CD14-positive monocyte (primary cell): ENCODE data around the gene BECN2. TPM values are rescaled to one million over a fixed set of nuclear protein-coding genes. Genes with fewer than 3 reads are reported as not detected.

ENCODE experiments used
- DNase-seq, 3 donors: peaks; one replicate each; pipeline ENCODE4 v3.0.0-alpha.2; 2011 to 2022
- H2AFZ ChIP-seq: 2 replicates; pipeline ENCODE4 v1.6.0; 2012; ENCODE audit warnings: mild to moderate bottlenecking, low read depth, low read length, inconsistent platforms; ENCODE audit not compliant: insufficient read depth, poor library complexity, severe bottlenecking
- H3K27ac ChIP-seq, 2 donors: 1 replicate in 1 of 2; 2 replicates in 1 of 2; pipeline ENCODE4 v1.5.1; 2012 to 2013; ENCODE audit warnings: low read length in 2 of 2, control low read depth in 1 of 2, inconsistent platforms in 1 of 2, low read depth in 1 of 2, mild to moderate bottlenecking in 1 of 2
- H3K27me3 ChIP-seq, 2 donors: one replicate each; pipeline versions ENCODE4 v1.6.0 to v1.6.1; 2011 to 2013; ENCODE audit warnings: low read length in 2 of 2; ENCODE audit not compliant: control insufficient read depth in 2 of 2, insufficient read depth in 2 of 2
- H3K36me3 ChIP-seq, 2 donors: replicated peaks in 1 of 2; 1 replicate in 1 of 2; 2 replicates in 1 of 2; pipeline versions ENCODE4 v1.5.1 to v1.6.1; 2012 to 2013; ENCODE audit warnings: low read length in 2 of 2, control low read depth in 1 of 2, inconsistent platforms in 1 of 2, mild to moderate bottlenecking in 1 of 2; ENCODE audit not compliant: insufficient read depth in 2 of 2, control insufficient read depth in 1 of 2
- H3K4me1 ChIP-seq, 2 donors: 1 replicate in 1 of 2; 2 replicates in 1 of 2; pipeline versions ENCODE4 v1.5.1 to v1.6.1; 2012 to 2013; ENCODE audit warnings: low read length in 2 of 2, control low read depth in 1 of 2, inconsistent platforms in 1 of 2, mild to moderate bottlenecking in 1 of 2, moderate library complexity in 1 of 2; ENCODE audit not compliant: insufficient read depth in 2 of 2, control insufficient read depth in 1 of 2
- H3K4me2 ChIP-seq: replicated peaks from 2 replicates; pipeline ENCODE3; 2012; ENCODE audit warnings: low read length, moderate library complexity, mild to moderate bottlenecking; ENCODE audit not compliant: poor library complexity, severe bottlenecking; ENCODE audit errors: extremely low read depth
- H3K4me3 ChIP-seq, 3 experiments: fragments of 200-600 bp in 1 of 3; sonication (generic) in 1 of 3; replicated peaks in 1 of 3; 1 replicate in 2 of 3; 2 replicates in 1 of 3; pipeline ENCODE4 v1.5.1; 2011 to 2013; ENCODE audit warnings: low read length in 3 of 3, mild to moderate bottlenecking in 3 of 3, control low read depth in 2 of 3, low read depth in 2 of 3, inconsistent platforms in 1 of 3, moderate library complexity in 1 of 3
- H3K79me2 ChIP-seq: 2 replicates; pipeline ENCODE4 v1.6.0; 2012; ENCODE audit warnings: mild to moderate bottlenecking, control low read depth, inconsistent platforms, low read length, moderate library complexity; ENCODE audit not compliant: insufficient read depth
- H3K9ac ChIP-seq: 2 replicates; pipeline ENCODE4 v1.6.0; 2017; ENCODE audit warnings: low read length, mild to moderate bottlenecking; ENCODE audit not compliant: insufficient read depth, poor library complexity, severe bottlenecking
- H3K9me3 ChIP-seq, 2 donors: replicated peaks in 1 of 2; 1 replicate in 1 of 2; 2 replicates in 1 of 2; pipeline versions ENCODE4 v1.5.1 to v1.6.1; 2012 to 2013; ENCODE audit warnings: low read length in 2 of 2, control low read depth in 1 of 2; ENCODE audit not compliant: control insufficient read depth in 1 of 2, insufficient read depth in 1 of 2
- H4K20me1 ChIP-seq: 2 replicates; pipeline ENCODE4 v1.6.0; 2012; ENCODE audit warnings: mild to moderate bottlenecking, low read length, control low read depth, moderate library complexity; ENCODE audit not compliant: insufficient read depth
- H3K27ac Mint-ChIP-seq, 7 donors: one replicate each; pipeline ENCODE4 v1.8.0; 2020; ENCODE audit warnings: mild to moderate bottlenecking in 7 of 7, mixed read lengths in 7 of 7, moderate library complexity in 6 of 7, inconsistent platforms in 2 of 7
- H3K27me3 Mint-ChIP-seq, 3 donors: one replicate each; pipeline ENCODE4 v1.8.0; 2021 to 2022; ENCODE audit warnings: low read depth in 3 of 3, mild to moderate bottlenecking in 3 of 3, mixed read lengths in 3 of 3, moderate library complexity in 3 of 3, inconsistent platforms in 1 of 3
- H3K36me3 Mint-ChIP-seq, 2 donors: one replicate each; pipeline ENCODE4 v1.8.0; 2020; ENCODE audit warnings: mixed read lengths in 2 of 2, inconsistent platforms in 1 of 2, mild to moderate bottlenecking in 1 of 2
- H3K4me1 Mint-ChIP-seq: one replicate; pipeline ENCODE4 v1.8.0; 2020; ENCODE audit warnings: mild to moderate bottlenecking, mixed read lengths
- H3K4me3 Mint-ChIP-seq, 2 donors: one replicate each; pipeline ENCODE4 v1.8.0; 2020; ENCODE audit warnings: mild to moderate bottlenecking in 2 of 2, mixed read lengths in 2 of 2, moderate library complexity in 1 of 2
- H3K9me3 Mint-ChIP-seq, 7 donors: one replicate each; pipeline ENCODE4 v1.8.0; 2020 to 2022; ENCODE audit warnings: mixed read lengths in 7 of 7, mild to moderate bottlenecking in 6 of 7, moderate library complexity in 6 of 7, inconsistent platforms in 2 of 7
- CTCF ChIP-seq: fragments of 200-600 bp; IDR thresholded peaks from one replicate; pipeline ENCODE4 v1.8.0; 2022; ENCODE audit warnings: antibody characterized with exemption, mild to moderate bottlenecking
- WGBS: methylation state at CpG from one replicate; pipeline ENCODE4 v1.1.5; 2013; ENCODE audit warnings: missing lambda C conversion rate; ENCODE audit not compliant: insufficient coverage; 5-methylcytosine and 5-hydroxymethylcytosine counted together
- intact Hi-C, 2 donors: fragments of 100-400 bp; cut with micrococcal nuclease; formaldehyde crosslinking; loops; one replicate each; pipeline versions ENCODE4 v1.15.0 to v1.15.1; 2023
- polyA plus RNA-seq, 3 donors: library from polyadenylated mRNA; depleted of rRNA in 1 of 3; unstranded in 2 of 3; stranded (reverse) in 1 of 3; fragments of 300-500 nt in 2 of 3; fragments of >200 nt in 1 of 3; fragmentation: Illumina TruSeq in 2 of 3; gene quantifications; 1 replicate in 2 of 3; 2 replicates in 1 of 3; pipeline ENCODE4 v1.2.3, GENCODE V29; 2012 to 2021

BECN2 gene
- polyA plus RNA-seq, 3 donors = not detected

GRCh38 chr1:241994171-241994570, 36.6 kb downstream of the BECN2 start:
- Histone ChIP-seq H3K27ac (no peak overlapping the region), H3K27me3 (peaks cover 0 to 5% of the 10 kb centered on the region in 2 donors), H3K9me3 (no peaks in the 10 kb centered on the region), H3K4me3 (no peak overlapping the region), H3K4me2 (no peak overlapping the region), H2AFZ (no peak overlapping the region), H4K20me1 (no peaks in the 10 kb centered on the region), H3K79me2 (no peaks in the 10 kb centered on the region), H3K4me1 (peaks cover 0 to 7% of the 10 kb centered on the region in 2 donors), H3K9ac (no peak overlapping the region), H3K36me3 (no peaks in the 10 kb centered on the region)
- H3K27me3 Mint-ChIP-seq = peaks cover 6 to 19% (median 6%) of the 10 kb centered on the region in 3 donors
- H3K4me3 Mint-ChIP-seq = no peak overlapping the region
- no peaks in the 10 kb centered on the region for H3K36me3 Mint-ChIP-seq
- no peak for DNase-seq
- 83% methylated on average over 3 of the region's 9 CpGs for WGBS
- intact Hi-C loops = loop anchor here in 1 of 2 donors (10.0 kb wide), 2 partner anchors 99 to 469 kb away; no protein-coding TSS in a partner anchor
- no peak for TF ChIP-seq CTCF
- no peaks in the 10 kb centered on the region for H3K9me3 Mint-ChIP-seq
- peaks cover 6% of the 10 kb centered on the region for H3K4me1 Mint-ChIP-seq
- H3K27ac Mint-ChIP-seq = no peak overlapping the region

GRCh38 chr1:241997401-241997998, 39.9 kb downstream of the BECN2 start:
- Histone ChIP-seq H3K9ac (no peak overlapping the region), H3K27ac (no peak overlapping the region), H3K27me3 (peaks cover 0 to 5% of the 10 kb centered on the region in 2 donors), H3K4me2 (no peak overlapping the region), H3K4me3 (no peak overlapping the region), H3K9me3 (no peaks in the 10 kb centered on the region), H3K79me2 (no peaks in the 10 kb centered on the region), H3K36me3 (no peaks in the 10 kb centered on the region), H3K4me1 (peaks cover 0 to 7% of the 10 kb centered on the region in 2 donors), H4K20me1 (no peaks in the 10 kb centered on the region), H2AFZ (no peak overlapping the region)
- H3K27ac Mint-ChIP-seq = no peak overlapping the region
- intact Hi-C loops = loop anchor here in 1 of 2 donors (10.0 kb wide), 2 partner anchors 103 to 473 kb away; no protein-coding TSS in a partner anchor
- peaks cover 6 to 21% (median 10%) of the 10 kb centered on the region in 3 donors for H3K27me3 Mint-ChIP-seq
- WGBS = 100% methylated on average over 4 of the region's 12 CpGs
- no peak overlapping the region for H3K4me3 Mint-ChIP-seq
- no peaks in the 10 kb centered on the region for H3K9me3 Mint-ChIP-seq
- peaks cover 6% of the 10 kb centered on the region for H3K4me1 Mint-ChIP-seq
- no peak for DNase-seq
- H3K36me3 Mint-ChIP-seq = no peaks in the 10 kb centered on the region
- no peak for TF ChIP-seq CTCF
